H1 (cell line): ENCODE results near the gene DHX29. TPM values are rescaled to one million over a fixed set of nuclear protein-coding genes. Genes with fewer than 3 reads are reported as not detected.

Source experiments
- CTCF ChIA-PET: fragments of 300-600 bp; sonication (Branson Sonifier 250); formaldehyde crosslinking; loops from one replicate; lab custom pipeline; 2021; ENCODE audit not compliant: partially characterized antibody; lab: Charles Lee
- POLR2A ChIA-PET: fragments of 300-600 bp; sonication (Branson Sonifier 250); formaldehyde crosslinking; loops from one replicate; lab custom pipeline; 2021; ENCODE audit warnings: inconsistent platforms; ENCODE audit not compliant: partially characterized antibody; lab: Charles Lee
- DNase-seq, 2 experiments: peaks; one replicate each; pipeline versions ENCODE4 v3.0.0 to v3.0.0-alpha.2; 2010 to 2022; ENCODE audit warnings: low spot score in 2 of 2, low read depth in 1 of 2, mixed read lengths in 1 of 2
- FAIRE-seq: peaks from 2 replicates; lab custom pipeline; 2011; peaks lifted over from hg19 to GRCh38; lab: Jason Lieb, UNC
- H2AFZ ChIP-seq: 2 replicates; pipeline ENCODE4 v1.8.1; 2012; ENCODE audit warnings: low read length, inconsistent platforms
- H2AK5ac ChIP-seq: 2 replicates; pipeline ENCODE4 v1.6.1; 2013; ENCODE audit warnings: low read depth, low read length
- H2BK120ac ChIP-seq: replicated peaks from 2 replicates; pipeline ENCODE3; 2013; ENCODE audit warnings: low read depth, low read length, inconsistent platforms
- H2BK12ac ChIP-seq: 2 replicates; pipeline ENCODE4 v1.6.1; 2013; ENCODE audit warnings: low read depth, low read length
- H2BK15ac ChIP-seq: 2 replicates; pipeline ENCODE4 v1.6.1; 2013; ENCODE audit warnings: low read length
- H2BK20ac ChIP-seq: 2 replicates; pipeline ENCODE4 v1.6.1; 2013; ENCODE audit warnings: low read length
- H2BK5ac ChIP-seq: 2 replicates; pipeline ENCODE4 v1.6.1; 2013; ENCODE audit warnings: low read depth, low read length
- H3K14ac ChIP-seq: 2 replicates; pipeline ENCODE4 v1.6.1; 2013; ENCODE audit warnings: inconsistent platforms; ENCODE audit not compliant: insufficient read length
- H3K18ac ChIP-seq: 2 replicates; pipeline ENCODE4 v1.6.1; 2013; ENCODE audit warnings: low read length; ENCODE audit errors: extremely low read depth
- H3K23ac ChIP-seq: 2 replicates; pipeline ENCODE4 v1.6.1; 2013; ENCODE audit warnings: inconsistent platforms; ENCODE audit not compliant: insufficient read length
- H3K23me2 ChIP-seq: 2 replicates; pipeline ENCODE4 v1.6.1; 2013; ENCODE audit warnings: low read depth, low read length
- H3K27ac ChIP-seq: 2 replicates; pipeline ENCODE4 v1.6.1; 2011; ENCODE audit warnings: low read depth, low read length, inconsistent platforms
- H3K27me3 ChIP-seq, 4 experiments: replicated peaks in 1 of 4; 1 replicate in 1 of 4; 2 replicates in 3 of 4; pipeline versions ENCODE4 v1.6.1 to v1.8.1; 2011 to 2013; ENCODE audit warnings: low read length in 3 of 4, mild to moderate bottlenecking in 3 of 4, inconsistent platforms in 2 of 4, mixed read lengths in 2 of 4, moderate library complexity in 1 of 4; ENCODE audit not compliant: control insufficient read depth in 3 of 4, insufficient read depth in 3 of 4; ENCODE audit errors: extremely low read depth in 1 of 4
- H3K36me3 ChIP-seq, 4 experiments: 2 replicates each; pipeline versions ENCODE4 v1.6.1 to v1.8.1; 2011 to 2013; ENCODE audit warnings: mild to moderate bottlenecking in 4 of 4, low read length in 3 of 4, moderate library complexity in 2 of 4, control low read depth in 1 of 4, inconsistent platforms in 1 of 4; ENCODE audit not compliant: insufficient read depth in 4 of 4, control insufficient read depth in 2 of 4
- H3K4ac ChIP-seq: replicated peaks from 2 replicates; pipeline ENCODE3; 2013; ENCODE audit warnings: low read length, low read depth, mixed read lengths, inconsistent platforms; ENCODE audit not compliant: insufficient read length
- H3K4me1 ChIP-seq, 4 experiments: replicated peaks in 1 of 4; 1 replicate in 1 of 4; 2 replicates in 3 of 4; pipeline versions ENCODE4 v1.6.1 to v1.8.1; 2011 to 2013; ENCODE audit warnings: low read length in 3 of 4, inconsistent platforms in 2 of 4, mixed read lengths in 1 of 4; ENCODE audit not compliant: insufficient read depth in 4 of 4, control insufficient read depth in 3 of 4
- H3K4me2 ChIP-seq, 2 experiments: 2 replicates each; pipeline versions ENCODE4 v1.6.1 to v1.8.1; 2011 to 2013; ENCODE audit warnings: low read depth in 2 of 2, low read length in 2 of 2, control low read depth in 1 of 2, inconsistent platforms in 1 of 2, mild to moderate bottlenecking in 1 of 2; ENCODE audit not compliant: insufficient read depth in 1 of 2
- H3K4me3 ChIP-seq, 4 experiments: fragments of 200-600, 300-600 bp in 1 of 4; sonication (generic), shearing (Covaris generic), sonication (Bioruptor Twin) in 1 of 4; 2 replicates each; pipeline versions ENCODE4 v1.5.1 to v1.8.1; 2011 to 2016; ENCODE audit warnings: low read length in 4 of 4, low read depth in 3 of 4, control low read depth in 2 of 4, inconsistent platforms in 2 of 4, mild to moderate bottlenecking in 2 of 4, mixed read lengths in 1 of 4, moderate library complexity in 1 of 4; ENCODE audit not compliant: insufficient read depth in 2 of 4; ENCODE audit errors: extremely low read depth in 1 of 4
- H3K56ac ChIP-seq: replicated peaks from 2 replicates; pipeline ENCODE3; 2013; ENCODE audit warnings: low read depth, mild to moderate bottlenecking, mixed read lengths, low read length, inconsistent platforms; ENCODE audit not compliant: insufficient read length
- H3K79me1 ChIP-seq: 2 replicates; pipeline ENCODE4 v1.6.1; 2013; ENCODE audit warnings: low read depth, low read length, control low read depth
- H3K79me2 ChIP-seq, 2 experiments: 2 replicates each; pipeline versions ENCODE4 v1.6.1 to v1.8.1; 2012 to 2013; ENCODE audit warnings: low read length in 2 of 2, mild to moderate bottlenecking in 2 of 2, inconsistent platforms in 1 of 2; ENCODE audit not compliant: insufficient read depth in 2 of 2, control insufficient read depth in 1 of 2
- H3K9ac ChIP-seq, 4 experiments: replicated peaks in 1 of 4; 1 replicate in 1 of 4; 2 replicates in 3 of 4; pipeline versions ENCODE4 v1.6.1 to v1.8.1; 2011 to 2013; ENCODE audit warnings: low read depth in 3 of 4, low read length in 3 of 4, control low read depth in 2 of 4, mild to moderate bottlenecking in 2 of 4, moderate library complexity in 2 of 4, inconsistent platforms in 1 of 4; ENCODE audit errors: extremely low read depth in 1 of 4
- H3K9me3 ChIP-seq, 2 experiments: 2 replicates each; pipeline versions ENCODE4 v1.6.1 to v1.8.1; 2012 to 2013; ENCODE audit warnings: mild to moderate bottlenecking in 2 of 2, moderate library complexity in 2 of 2, control low read depth in 1 of 2, inconsistent platforms in 1 of 2, low read depth in 1 of 2, low read length in 1 of 2, mixed read lengths in 1 of 2; ENCODE audit not compliant: insufficient read depth in 2 of 2
- H4K20me1 ChIP-seq, 2 experiments: replicated peaks in 1 of 2; 2 replicates each; pipeline versions ENCODE3 to v1.8.1; 2011 to 2013; ENCODE audit warnings: inconsistent platforms in 2 of 2, low read length in 2 of 2, mild to moderate bottlenecking in 1 of 2; ENCODE audit not compliant: insufficient read depth in 2 of 2, control insufficient read depth in 1 of 2
- H4K5ac ChIP-seq: 2 replicates; pipeline ENCODE4 v1.6.1; 2013; ENCODE audit warnings: low read length, low read depth, mixed read lengths, inconsistent platforms; ENCODE audit not compliant: insufficient read length
- H4K8ac ChIP-seq: 2 replicates; pipeline ENCODE4 v1.8.0; 2013; ENCODE audit warnings: mild to moderate bottlenecking, moderate library complexity, low read length, inconsistent platforms; ENCODE audit not compliant: insufficient read depth; ENCODE audit errors: extremely low read depth
- H4K91ac ChIP-seq: replicated peaks from 2 replicates; pipeline ENCODE3; 2013; ENCODE audit warnings: low read length, mixed read lengths, inconsistent platforms; ENCODE audit not compliant: insufficient read length
- BACH1 ChIP-seq: IDR thresholded peaks from 2 replicates; pipeline ENCODE4 v1.6.1; 2012; ENCODE audit warnings: low read length, improper control_type of control experiment
- CTBP2 ChIP-seq: IDR thresholded peaks from 2 replicates; pipeline ENCODE4 v1.7.0; 2011; ENCODE audit warnings: borderline replicate concordance, mild to moderate bottlenecking, moderate library complexity, mixed read lengths, low read length; ENCODE audit not compliant: insufficient read depth, insufficient read length
- EGR1 ChIP-seq: IDR thresholded peaks from 2 replicates; pipeline ENCODE4 v1.6.1; 2011; ENCODE audit warnings: low read depth, low read length, borderline replicate concordance
- EZH2 ChIP-seq: fragments of 200-600 bp; sonication (generic); IDR thresholded peaks from 2 replicates; pipeline ENCODE4 v1.7.1; 2012; ENCODE audit warnings: low read depth, mild to moderate bottlenecking, moderate library complexity, low read length, inconsistent platforms; ENCODE audit not compliant: severe bottlenecking
- POLR2A ChIP-seq, 2 experiments: IDR thresholded peaks; 1 replicate in 1 of 2; 2 replicates in 1 of 2; pipeline ENCODE4 v1.6.1; 2011; ENCODE audit warnings: low read depth in 2 of 2, low read length in 2 of 2, mild to moderate bottlenecking in 2 of 2; ENCODE audit errors: control extremely low read depth in 1 of 2
- RFX5 ChIP-seq: IDR thresholded peaks from 2 replicates; pipeline ENCODE4 v1.6.1; 2011; ENCODE audit warnings: low read depth, low read length, improper control_type of control experiment, borderline replicate concordance
- TEAD4 ChIP-seq: IDR thresholded peaks from 2 replicates; pipeline ENCODE4 v1.6.1; 2012; ENCODE audit warnings: low read depth, low read length, inconsistent platforms, mixed read lengths
- ZNF274 ChIP-seq: IDR thresholded peaks from 2 replicates; pipeline ENCODE4 v1.7.0; 2012; ENCODE audit warnings: low read length, borderline replicate concordance; ENCODE audit errors: extremely low read depth
- WGBS, 2 experiments: shearing (Covaris generic) in 1 of 2; methylation state at CpG; one replicate each; pipeline versions ENCODE4 v1.1.6 to v1.1.7; 2013 to 2015; ENCODE audit warnings: low lambda C conversion rate in 2 of 2, mixed read lengths in 2 of 2, inconsistent platforms in 1 of 2, low coverage in 1 of 2, missing lambda C conversion rate in 1 of 2; ENCODE audit not compliant: insufficient replicate concordance in 2 of 2, insufficient coverage in 1 of 2, insufficient read length in 1 of 2; ENCODE audit errors: extremely low coverage in 1 of 2, missing lambda C conversion rate in 1 of 2; 5-methylcytosine and 5-hydroxymethylcytosine counted together
- polyA plus RNA-seq, 7 experiments: library from polyadenylated mRNA; depleted of rRNA in 3 of 7; stranded (reverse) in 5 of 7; unstranded in 2 of 7; fragments of >200 nt in 5 of 7; fragments of 200-250 nt in 2 of 7; gene quantifications; 1 replicate in 5 of 7; 2 replicates in 1 of 7; 4 replicates in 1 of 7; pipeline versions ENCODE4 v1.2.1 to v1.2.3, GENCODE V29; 2011 to 2013; ENCODE audit warnings: missing spikeins in 2 of 7, mixed read lengths in 2 of 7
- total RNA-seq: library from RNA; stranded (reverse); fragmentation: NEBNext Ultra II Directional; extraction: Animal tissue kit (Norgen Biotek cat#: 25700); gene quantifications from 2 replicates; pipeline ENCODE4 v1.2.1, GENCODE V29; 2021
- TF ChIP-seq, protein P1 (sequence below): IDR thresholded peaks from 2 replicates; pipeline ENCODE4 v1.6.1; 2012; ENCODE audit warnings: inconsistent platforms

DHX29 gene
- total and polyA plus RNA-seq, 2 of the 8 experiments (the other 6 are each of a cell fraction or from before 2014, with no cell fraction given): 3.4 to 32.1 TPM

GRCh38 chr5:55231029-55231918, 76.2 kb downstream of the DHX29 start:
- Histone ChIP-seq H2BK120ac (no peak overlapping the region), H2BK20ac (no peak overlapping the region), H2AFZ (no peak overlapping the region), H3K79me2 (no peaks in the 10 kb centered on the region), H3K23me2 (peaks cover 28% of the 10 kb centered on the region; the same call in 1 of the 2 replicates), H4K5ac (no peak overlapping the region), H3K27ac (no peak overlapping the region), H3K4me2 (peak overlapping the region; percentile 92 to 96), H4K8ac (peak overlapping the region; percentile 78), H3K4me1 (peaks cover 2 to 33% (median 17%) of the 10 kb centered on the region in 4 experiments), H3K56ac (no peak overlapping the region), H3K4ac (no peak overlapping the region), H3K9me3 (no peaks in the 10 kb centered on the region), H4K20me1 (peaks cover 5 to 24% of the 10 kb centered on the region in 2 experiments), H2BK12ac (0 out of 2 replicates have a peak overlapping the region, but pooled peaks have one; percentile 34), H3K18ac (no peak overlapping the region), H3K4me3 (peak overlapping the region in 2 of 4 experiments; percentile 14 to 63; a peak in 3 of 8 replicates), H3K9ac (no peak overlapping the region), H2BK15ac (peak overlapping the region; percentile 5; the same call in 1 of the 2 replicates), H3K14ac (no peak overlapping the region), H4K91ac (no peak overlapping the region), H3K79me1 (no peaks in the 10 kb centered on the region), H2BK5ac (no peak overlapping the region), H3K23ac (peak overlapping the region; percentile 0), H2AK5ac (no peak overlapping the region), H3K36me3 (peaks cover 0 to 5% (median 0%) of the 10 kb centered on the region in 4 experiments; a peak in 2 of 8 replicates), H3K27me3 (peaks cover 72 to 95% (median 90%) of the 10 kb centered on the region in 4 experiments)
- ChIA-PET CTCF (interaction anchor here (1.0 to 13.6 kb wide), 8 partner anchors 8 to 69 kb away, joined by 3 to 143 read pairs (median 4); partner anchors contain the start of gene CDC20B), POLR2A (interaction anchor here (1.2 to 3.7 kb wide), 5 partner anchors 8 to 76 kb away, joined by 3 to 13 read pairs (median 5); partner anchors contain the start of genes DHX29 and MTREX)
- WGBS, 2 experiments: 10% methylated on average over 37 of the region's 48 CpGs; no CpG with 5 or more reads in 1 of the 2 experiments
- DNase-seq: peak in 1 of 2 experiments; percentile 62
- FAIRE-seq: no peak
- TF ChIP-seq RFX5: no peak
- TF ChIP-seq BACH1: peak; percentile 24; the same call in 1 of the 2 replicates
- peak; percentile 99 for TF ChIP-seq EZH2
- no peak for TF ChIP-seq TEAD4
- TF ChIP-seq, protein P1, sequence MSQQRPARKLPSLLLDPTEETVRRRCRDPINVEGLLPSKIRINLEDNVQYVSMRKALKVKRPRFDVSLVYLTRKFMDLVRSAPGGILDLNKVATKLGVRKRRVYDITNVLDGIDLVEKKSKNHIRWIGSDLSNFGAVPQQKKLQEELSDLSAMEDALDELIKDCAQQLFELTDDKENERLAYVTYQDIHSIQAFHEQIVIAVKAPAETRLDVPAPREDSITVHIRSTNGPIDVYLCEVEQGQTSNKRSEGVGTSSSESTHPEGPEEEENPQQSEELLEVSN: no peak
- no peak for TF ChIP-seq EGR1
- peak; percentile 81 for TF ChIP-seq CTBP2
- no peak for TF ChIP-seq ZNF274
- TF ChIP-seq POLR2A (IDR thresholded peaks at IDR 0.05; ENCODE audit: control extremely low read depth in 1 of 2, low read depth in 2 of 2, low read length in 2 of 2): no peak
